H9 (cell line): ENCODE results near the gene TSPAN33. TPM values are rescaled to one million over a fixed set of nuclear protein-coding genes. Genes with fewer than 3 reads are reported as not detected.

ENCODE experiments used
- DNase-seq: peaks from one replicate; pipeline ENCODE4 v3.0.0-alpha.2; 2017
- H2AFZ ChIP-seq: one replicate; pipeline ENCODE4 v1.6.1; 2013; ENCODE audit warnings: mild to moderate bottlenecking, low read length, control low read depth, moderate library complexity
- H2AK5ac ChIP-seq: 2 replicates; pipeline ENCODE4 v1.6.1; 2013; ENCODE audit warnings: low read length, control low read depth, mixed read lengths; ENCODE audit not compliant: insufficient read length
- H2BK120ac ChIP-seq: one replicate; pipeline ENCODE4 v1.6.1; 2013; ENCODE audit warnings: low read depth, mild to moderate bottlenecking, low read length, control low read depth, inconsistent platforms; ENCODE audit not compliant: poor library complexity, severe bottlenecking
- H2BK12ac ChIP-seq: 2 replicates; pipeline ENCODE4 v1.6.1; 2013; ENCODE audit warnings: low read length, control low read depth, mixed read lengths, low read depth; ENCODE audit not compliant: insufficient read length
- H2BK15ac ChIP-seq: 2 replicates; pipeline ENCODE4 v1.6.1; 2013; ENCODE audit warnings: low read depth, low read length, control low read depth
- H2BK20ac ChIP-seq: one replicate; pipeline ENCODE4 v1.6.1; 2013; ENCODE audit warnings: low read depth, mild to moderate bottlenecking, low read length, control low read depth, inconsistent platforms; ENCODE audit not compliant: poor library complexity, severe bottlenecking
- H2BK5ac ChIP-seq: 2 replicates; pipeline ENCODE4 v1.6.1; 2013; ENCODE audit warnings: low read length, control low read depth, mixed read lengths; ENCODE audit not compliant: insufficient read length
- H3K14ac ChIP-seq: 2 replicates; pipeline ENCODE4 v1.6.1; 2013; ENCODE audit warnings: low read length, control low read depth; ENCODE audit not compliant: insufficient read depth
- H3K18ac ChIP-seq: 2 replicates; pipeline ENCODE4 v1.6.1; 2013; ENCODE audit warnings: low read depth, mild to moderate bottlenecking, mixed read lengths, low read length, control low read depth; ENCODE audit not compliant: insufficient read length
- H3K23ac ChIP-seq: 2 replicates; pipeline ENCODE4 v1.6.1; 2013; ENCODE audit warnings: low read length, control low read depth, mixed read lengths, low read depth; ENCODE audit not compliant: insufficient read length
- H3K23me2 ChIP-seq: 2 replicates; pipeline ENCODE4 v1.6.1; 2013; ENCODE audit warnings: low read depth, mild to moderate bottlenecking, mixed read lengths, low read length, control low read depth; ENCODE audit not compliant: insufficient read length, poor library complexity, severe bottlenecking
- H3K27ac ChIP-seq: 2 replicates; pipeline ENCODE4 v1.5.1; 2013; ENCODE audit warnings: low read length, control low read depth, mixed read lengths, low read depth; ENCODE audit not compliant: insufficient read length
- H3K27me3 ChIP-seq: 2 replicates; pipeline ENCODE4 v1.6.1; 2013; ENCODE audit warnings: low read length, control low read depth, inconsistent platforms; ENCODE audit not compliant: insufficient read depth
- H3K4ac ChIP-seq: 2 replicates; pipeline ENCODE4 v1.6.1; 2013; ENCODE audit warnings: low read depth, mild to moderate bottlenecking, control low read depth, inconsistent platforms, low read length, moderate library complexity
- H3K4me1 ChIP-seq: 2 replicates; pipeline ENCODE4 v1.6.1; 2013; ENCODE audit warnings: low read length, control low read depth, inconsistent platforms; ENCODE audit not compliant: insufficient read depth
- H3K4me2 ChIP-seq: 2 replicates; pipeline ENCODE4 v1.6.1; 2013; ENCODE audit warnings: low read length, control low read depth, mixed read lengths; ENCODE audit not compliant: insufficient read length, insufficient read depth
- H3K56ac ChIP-seq: 2 replicates; pipeline ENCODE4 v1.6.1; 2013; ENCODE audit warnings: low read depth, mild to moderate bottlenecking, mixed read lengths, low read length, control low read depth; ENCODE audit not compliant: insufficient read length
- H3K79me1 ChIP-seq: 2 replicates; pipeline ENCODE4 v1.6.1; 2013; ENCODE audit warnings: low read depth, mild to moderate bottlenecking, moderate library complexity, low read length, control low read depth, inconsistent platforms; ENCODE audit not compliant: insufficient read depth, poor library complexity, severe bottlenecking
- H3K79me2 ChIP-seq: 2 replicates; pipeline ENCODE4 v1.6.1; 2013; ENCODE audit warnings: low read length, control low read depth, inconsistent platforms; ENCODE audit not compliant: insufficient read depth
- H3K9ac ChIP-seq: 2 replicates; pipeline ENCODE4 v1.6.1; 2013; ENCODE audit warnings: low read length, control low read depth, mixed read lengths; ENCODE audit not compliant: insufficient read length; ENCODE audit errors: extremely low read depth
- H3K9me3 ChIP-seq: one replicate; pipeline ENCODE4 v1.6.1; 2013; ENCODE audit warnings: low read depth, low read length, inconsistent platforms; ENCODE audit not compliant: control insufficient read depth
- H3T11ph ChIP-seq: one replicate; pipeline ENCODE4 v1.6.1; 2013; ENCODE audit warnings: mild to moderate bottlenecking, low read length, control low read depth, inconsistent platforms
- H4K20me1 ChIP-seq: one replicate; pipeline ENCODE4 v1.6.1; 2013; ENCODE audit not compliant: control insufficient read depth, insufficient read length, insufficient read depth
- H4K5ac ChIP-seq: 2 replicates; pipeline ENCODE4 v1.6.1; 2013; ENCODE audit warnings: low read depth, mild to moderate bottlenecking, mixed read lengths, low read length, control low read depth; ENCODE audit not compliant: insufficient read length
- H4K8ac ChIP-seq: replicated peaks from 2 replicates; pipeline ENCODE4 v1.6.1; 2013; ENCODE audit warnings: low read length, control low read depth, mixed read lengths, low read depth; ENCODE audit not compliant: insufficient read length
- H4K91ac ChIP-seq: 2 replicates; pipeline ENCODE4 v1.6.1; 2013; ENCODE audit warnings: low read depth, mild to moderate bottlenecking, moderate library complexity, mixed read lengths, low read length, control low read depth; ENCODE audit not compliant: insufficient read length
- H3K27ac Mint-ChIP-seq, 3 experiments: 2 replicates in 2 of 3; 3 replicates in 1 of 3; pipeline ENCODE4 v1.8.0; 2020 to 2021; ENCODE audit warnings: mixed read lengths in 3 of 3, mild to moderate bottlenecking in 1 of 3, moderate library complexity in 1 of 3
- H3K27me3 Mint-ChIP-seq: 2 replicates; pipeline ENCODE4 v1.8.0; 2021; ENCODE audit warnings: low read depth, mild to moderate bottlenecking, moderate library complexity, mixed read lengths
- H3K36me3 Mint-ChIP-seq, 3 experiments: 2 replicates in 2 of 3; 3 replicates in 1 of 3; pipeline ENCODE4 v1.8.0; 2020 to 2021; ENCODE audit warnings: low read depth in 3 of 3, mixed read lengths in 3 of 3; ENCODE audit not compliant: insufficient read depth in 1 of 3
- H3K4me1 Mint-ChIP-seq, 2 experiments: 2 replicates each; pipeline ENCODE4 v1.8.0; 2020; ENCODE audit warnings: mixed read lengths in 2 of 2
- H3K4me3 Mint-ChIP-seq, 2 experiments: 2 replicates in 1 of 2; 3 replicates in 1 of 2; pipeline ENCODE4 v1.8.0; 2020 to 2021; ENCODE audit warnings: mild to moderate bottlenecking in 2 of 2, mixed read lengths in 2 of 2, moderate library complexity in 1 of 2
- H3K9me3 Mint-ChIP-seq, 2 experiments: 2 replicates in 1 of 2; 3 replicates in 1 of 2; pipeline ENCODE4 v1.8.0; 2020; ENCODE audit warnings: mild to moderate bottlenecking in 2 of 2, mixed read lengths in 2 of 2, moderate library complexity in 1 of 2
- CTCF ChIP-seq: fragments of 200-600 bp; sonication (generic); conservative IDR thresholded peaks from 3 replicates; pipeline ENCODE4 v1.8.0; 2021; ENCODE audit warnings: antibody characterized with exemption, mild to moderate bottlenecking
- WGBS: extraction: QIAGEN DNeasy Blood & Tissue Kit; methylation state at CpG from one replicate; pipeline ENCODE4 v1.1.7; 2013; ENCODE audit warnings: missing lambda C conversion rate, low lambda C conversion rate, mixed read lengths; ENCODE audit not compliant: insufficient read length; ENCODE audit errors: extremely low coverage; 5-methylcytosine and 5-hydroxymethylcytosine counted together
- total RNA-seq: library from RNA; stranded (reverse); gene quantifications from 2 replicates; pipeline ENCODE4 v1.2.1, GENCODE V29; 2021

TSPAN33 gene
- total RNA-seq, 1 experiment from 2014 or later: 34.7 TPM

GRCh38 chr7:129147731-129148130 is 3.2 kb downstream of the TSPAN33 start:
- H3K79me2 ChIP-seq: no peaks in the 10 kb centered on the region
- H4K8ac ChIP-seq: no peak overlapping the region
- H2BK20ac ChIP-seq: no peak overlapping the region
- Mint-ChIP-seq H3K27ac (no peak overlapping the region), H3K36me3 (no peaks in the 10 kb centered on the region; a peak in 2 of 7 replicates), H3K27me3 (peaks cover 25% of the 10 kb centered on the region), H3K9me3 (no peaks in the 10 kb centered on the region; a peak in 1 of 5 replicates), H3K4me3 (no peak overlapping the region), H3K4me1 (peaks cover 27 to 35% of the 10 kb centered on the region in 2 experiments)
- H3K4ac ChIP-seq: no peak overlapping the region
- H3K4me2 ChIP-seq: no peak overlapping the region
- H3K14ac ChIP-seq: no peak overlapping the region
- no peaks in the 10 kb centered on the region for H3K9me3 ChIP-seq
- H4K91ac ChIP-seq: no peak overlapping the region
- no peak overlapping the region for H2AK5ac ChIP-seq
- H2BK12ac ChIP-seq: no peak overlapping the region
- peaks cover 2% of the 10 kb centered on the region; the same call in 1 of the 2 replicates for H3K27me3 ChIP-seq
- no peak overlapping the region for H3K23ac ChIP-seq
- WGBS: no CpG with 5 or more reads among the region's 3 CpGs
- H2AFZ ChIP-seq: no peak overlapping the region
- H3K56ac ChIP-seq: no peak overlapping the region
- TF ChIP-seq CTCF: no peak
- H3T11ph ChIP-seq: no peak overlapping the region
- no peak for DNase-seq
- no peak overlapping the region for H2BK5ac ChIP-seq
- no peak overlapping the region for H3K27ac ChIP-seq
- H3K18ac ChIP-seq: no peak overlapping the region
- H3K9ac ChIP-seq: no peak overlapping the region
- no peaks in the 10 kb centered on the region for H3K79me1 ChIP-seq
- no peak overlapping the region for H2BK120ac ChIP-seq
- no peaks in the 10 kb centered on the region; the same call in 1 of the 2 replicates for H3K4me1 ChIP-seq
- H4K5ac ChIP-seq: no peak overlapping the region
- H2BK15ac ChIP-seq: no peak overlapping the region
- no peaks in the 10 kb centered on the region for H4K20me1 ChIP-seq
- peaks cover 7% of the 10 kb centered on the region for H3K23me2 ChIP-seq
